Mesendoderm (in vitro differentiated cells): ENCODE results near the gene C10orf53.

ENCODE experiments used
- DNase-seq: peaks from one replicate; pipeline ENCODE4 v3.0.0; 2013
- H2AK5ac ChIP-seq: 2 replicates; pipeline ENCODE4 v1.6.1; 2013; ENCODE audit warnings: low read length, inconsistent platforms
- H2BK120ac ChIP-seq: 2 replicates; pipeline ENCODE4 v1.6.1; 2013; ENCODE audit warnings: low read depth, mild to moderate bottlenecking, low read length, moderate library complexity, mixed read lengths
- H2BK15ac ChIP-seq: replicated peaks from 2 replicates; pipeline ENCODE4 v1.6.1; 2013; ENCODE audit warnings: low read depth, mild to moderate bottlenecking, moderate library complexity
- H2BK5ac ChIP-seq: 2 replicates; pipeline ENCODE4 v1.6.1; 2013; ENCODE audit warnings: low read length, inconsistent platforms
- H3K18ac ChIP-seq: 2 replicates; pipeline ENCODE4 v1.6.1; 2013; ENCODE audit warnings: mild to moderate bottlenecking, low read length, mixed read lengths
- H3K23ac ChIP-seq: one replicate; pipeline ENCODE4 v1.6.1; 2013; ENCODE audit warnings: low read length
- H3K27ac ChIP-seq: 2 replicates; pipeline ENCODE4 v1.5.1; 2013; ENCODE audit warnings: low read depth, mild to moderate bottlenecking, inconsistent platforms, low read length, moderate library complexity
- H3K27me3 ChIP-seq: 2 replicates; pipeline ENCODE4 v1.6.1; 2013; ENCODE audit warnings: low read length, control low read depth, mild to moderate bottlenecking, inconsistent platforms; ENCODE audit not compliant: insufficient read depth, poor library complexity
- H3K36me3 ChIP-seq: 2 replicates; pipeline ENCODE4 v1.6.1; 2013; ENCODE audit warnings: low read length, inconsistent platforms; ENCODE audit not compliant: control insufficient read depth, insufficient read depth
- H3K4ac ChIP-seq: one replicate; pipeline ENCODE4 v1.6.1; 2013; ENCODE audit warnings: low read depth, mild to moderate bottlenecking, low read length, moderate library complexity
- H3K4me1 ChIP-seq: 2 replicates; pipeline ENCODE4 v1.6.1; 2013; ENCODE audit warnings: low read depth, low read length, inconsistent platforms; ENCODE audit not compliant: control insufficient read depth
- H3K4me2 ChIP-seq: 2 replicates; pipeline ENCODE4 v1.6.1; 2013; ENCODE audit warnings: low read length
- H3K4me3 ChIP-seq: 2 replicates; pipeline ENCODE4 v1.5.1; 2013; ENCODE audit warnings: mild to moderate bottlenecking, low read length
- H3K56ac ChIP-seq: one replicate; pipeline ENCODE4 v1.6.1; 2013; ENCODE audit warnings: low read length
- H3K79me1 ChIP-seq: 2 replicates; pipeline ENCODE4 v1.6.1; 2013; ENCODE audit warnings: low read length, inconsistent platforms
- H3K79me2 ChIP-seq: 2 replicates; pipeline ENCODE4 v1.6.1; 2013; ENCODE audit warnings: mild to moderate bottlenecking, low read length; ENCODE audit not compliant: control insufficient read depth, insufficient read depth
- H3K9ac ChIP-seq: 2 replicates; pipeline ENCODE4 v1.6.1; 2013; ENCODE audit warnings: low read length, inconsistent platforms
- H4K5ac ChIP-seq: one replicate; pipeline ENCODE4 v1.6.1; 2013; ENCODE audit warnings: low read length
- H4K8ac ChIP-seq: one replicate; pipeline ENCODE4 v1.6.1; 2013; ENCODE audit warnings: low read depth, mild to moderate bottlenecking, control low read depth, low read length, moderate library complexity
- WGBS: extraction: QIAGEN DNeasy Blood & Tissue Kit; methylation state at CpG from one replicate; pipeline ENCODE4 v1.1.7; 2013; ENCODE audit warnings: low lambda C conversion rate, missing lambda C conversion rate; ENCODE audit not compliant: insufficient coverage; ENCODE audit errors: extremely low coverage; 5-methylcytosine and 5-hydroxymethylcytosine counted together

The C10orf53 gene

GRCh38 chr10:49651039-49651835 lies 28.2 kb upstream of the C10orf53 start:
- no CpG with 5 or more reads among the region's 15 CpGs for WGBS
- DNase-seq = no peak

GRCh38 chr10:49651917-49652316 lies 27.5 kb upstream of the C10orf53 start:
- H3K4ac ChIP-seq = no peak overlapping the region
- H3K23ac ChIP-seq = no peak overlapping the region
- whole genome bisulfite sequencing = no CpG with 5 or more reads among the region's 2 CpGs
- H3K79me2 ChIP-seq = no peaks in the 10 kb centered on the region
- no peak overlapping the region for H3K4me2 ChIP-seq
- no peaks in the 10 kb centered on the region for H3K27me3 ChIP-seq
- H2BK5ac ChIP-seq = no peak overlapping the region
- DNase-seq = no peak
- no peak overlapping the region for H3K56ac ChIP-seq
- H2BK120ac ChIP-seq = no peak overlapping the region
- H4K8ac ChIP-seq = no peak overlapping the region
- no peak overlapping the region for H2AK5ac ChIP-seq
- no peak overlapping the region for H3K9ac ChIP-seq
- no peak overlapping the region for H2BK15ac ChIP-seq
- no peak overlapping the region for H4K5ac ChIP-seq
- no peaks in the 10 kb centered on the region for H3K36me3 ChIP-seq
- no peaks in the 10 kb centered on the region for H3K79me1 ChIP-seq
- H3K18ac ChIP-seq = no peak overlapping the region
- no peak overlapping the region for H3K4me3 ChIP-seq
- H3K4me1 ChIP-seq = no peaks in the 10 kb centered on the region
- no peak overlapping the region for H3K27ac ChIP-seq

More at GRCh38 chr10:49651039-49651835, 28.2 kb upstream of the C10orf53 start:
- no peak overlapping the region for H3K23ac ChIP-seq
- no peak overlapping the region for H3K56ac ChIP-seq
- no peaks in the 10 kb centered on the region for H3K79me1 ChIP-seq
- H4K5ac ChIP-seq = no peak overlapping the region
- H3K18ac ChIP-seq = no peak overlapping the region
- H3K4me2 ChIP-seq = no peak overlapping the region
- no peak overlapping the region for H2BK15ac ChIP-seq
- no peaks in the 10 kb centered on the region for H3K27me3 ChIP-seq
- no peaks in the 10 kb centered on the region for H3K36me3 ChIP-seq
- no peak overlapping the region for H3K4me3 ChIP-seq
- H2BK5ac ChIP-seq = no peak overlapping the region
- H2AK5ac ChIP-seq = no peak overlapping the region
- no peak overlapping the region for H3K27ac ChIP-seq
- no peaks in the 10 kb centered on the region for H3K4me1 ChIP-seq
- H3K4ac ChIP-seq = no peak overlapping the region
- H2BK120ac ChIP-seq = no peak overlapping the region
- H3K9ac ChIP-seq = no peak overlapping the region
- H3K79me2 ChIP-seq = no peaks in the 10 kb centered on the region
- no peak overlapping the region for H4K8ac ChIP-seq

- Histone ChIP-seq H3K27me3 (no peaks in the 10 kb centered on the region), H3K4me1 (no peaks in the 10 kb centered on the region), H4K5ac (no peak overlapping the region), H3K18ac (no peak overlapping the region), H3K27ac (no peak overlapping the region), H3K9ac (no peak overlapping the region), H3K4ac (no peak overlapping the region), H3K36me3 (no peaks in the 10 kb centered on the region), H3K4me2 (no peak overlapping the region), H3K56ac (no peak overlapping the region), H2BK120ac (no peak overlapping the region), H2BK5ac (no peak overlapping the region), H3K23ac (no peak overlapping the region), H2AK5ac (no peak overlapping the region), H2BK15ac (no peak overlapping the region), H3K79me2 (no peaks in the 10 kb centered on the region), H3K79me1 (no peaks in the 10 kb centered on the region), H4K8ac (no peak overlapping the region), H3K4me3 (no peak overlapping the region)
- WGBS = no CpG with 5 or more reads among the region's 15 CpGs
- no peak for DNase-seq
Observed at GRCh38 chr10:49652421-49653272, 26.8 kb upstream of the C10orf53 start.

- H2BK120ac ChIP-seq = no peak overlapping the region
- H3K4me3 ChIP-seq = no peak overlapping the region
- H2AK5ac ChIP-seq = no peak overlapping the region
- no peak overlapping the region for H3K23ac ChIP-seq
- no peak overlapping the region for H3K9ac ChIP-seq
- no peak overlapping the region for H3K27ac ChIP-seq
- no peak overlapping the region for H4K8ac ChIP-seq
- H3K36me3 ChIP-seq = no peaks in the 10 kb centered on the region
- H3K79me2 ChIP-seq = no peaks in the 10 kb centered on the region
- no CpG with 5 or more reads among the region's 11 CpGs for WGBS
- no peak overlapping the region for H2BK15ac ChIP-seq
- no peak overlapping the region for H2BK5ac ChIP-seq
- no peak overlapping the region for H4K5ac ChIP-seq
- DNase-seq = no peak
- no peak overlapping the region for H3K18ac ChIP-seq
- no peak overlapping the region for H3K4ac ChIP-seq
- no peaks in the 10 kb centered on the region for H3K79me1 ChIP-seq
- H3K27me3 ChIP-seq = no peaks in the 10 kb centered on the region
- no peaks in the 10 kb centered on the region for H3K4me1 ChIP-seq
- H3K56ac ChIP-seq = no peak overlapping the region
- H3K4me2 ChIP-seq = no peak overlapping the region
Observed at GRCh38 chr10:49653273-49653929, 26.1 kb upstream of the C10orf53 start.

- Histone ChIP-seq H4K8ac (no peak overlapping the region), H2BK15ac (no peak overlapping the region), H4K5ac (no peak overlapping the region), H3K27ac (no peak overlapping the region), H2BK120ac (no peak overlapping the region), H3K79me2 (no peaks in the 10 kb centered on the region), H3K56ac (no peak overlapping the region), H3K18ac (no peak overlapping the region), H3K4me3 (no peak overlapping the region), H3K4ac (no peak overlapping the region), H3K79me1 (no peaks in the 10 kb centered on the region), H2BK5ac (no peak overlapping the region), H3K23ac (no peak overlapping the region), H3K27me3 (no peaks in the 10 kb centered on the region), H3K4me2 (no peak overlapping the region), H3K36me3 (no peaks in the 10 kb centered on the region), H2AK5ac (no peak overlapping the region), H3K9ac (no peak overlapping the region), H3K4me1 (no peaks in the 10 kb centered on the region)
- DNase-seq = no peak
- no CpG with 5 or more reads among the region's 5 CpGs for WGBS
Observed at GRCh38 chr10:49654036-49654693, 25.3 kb upstream of the C10orf53 start.
